Thyroid gland (tissue), 4 donors: ENCODE data around the gene REC8.

ENCODE experiments used
- POLR2A ChIP-seq, 2 donors: fragments of 450-650 bp; IDR thresholded peaks; one replicate each; pipeline ENCODE4 v1.6.1; 2017; ENCODE audit warnings: antibody characterized with exemption in 2 of 2, mild to moderate bottlenecking in 2 of 2, moderate library complexity in 1 of 2
- TF ChIP-seq, protein P1 (sequence below), 6 experiments: fragments of 200-600 bp in 3 of 6; fragments of 450-650 bp in 3 of 6; sonication (generic) in 3 of 6; IDR thresholded peaks; one replicate each; pipeline ENCODE4 v1.5.1; 2016 to 2019; ENCODE audit warnings: antibody characterized with exemption in 6 of 6, mild to moderate bottlenecking in 2 of 6, inconsistent platforms in 1 of 6, moderate library complexity in 1 of 6

DNA sequence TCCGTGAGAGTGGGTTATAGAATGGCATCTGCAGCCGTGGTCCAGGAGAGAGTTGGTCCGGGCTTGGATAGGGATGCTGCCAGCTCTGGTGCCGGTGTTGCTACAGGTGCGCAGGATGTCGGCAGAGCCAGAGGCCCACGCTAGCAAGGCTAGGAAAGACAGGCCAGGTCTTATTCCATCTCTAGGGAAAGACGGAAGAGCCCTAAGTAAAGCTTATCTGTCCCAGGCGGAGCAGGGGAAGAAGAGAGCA lies 36.4 kb upstream of the REC8 start:
- TF ChIP-seq, protein P1, sequence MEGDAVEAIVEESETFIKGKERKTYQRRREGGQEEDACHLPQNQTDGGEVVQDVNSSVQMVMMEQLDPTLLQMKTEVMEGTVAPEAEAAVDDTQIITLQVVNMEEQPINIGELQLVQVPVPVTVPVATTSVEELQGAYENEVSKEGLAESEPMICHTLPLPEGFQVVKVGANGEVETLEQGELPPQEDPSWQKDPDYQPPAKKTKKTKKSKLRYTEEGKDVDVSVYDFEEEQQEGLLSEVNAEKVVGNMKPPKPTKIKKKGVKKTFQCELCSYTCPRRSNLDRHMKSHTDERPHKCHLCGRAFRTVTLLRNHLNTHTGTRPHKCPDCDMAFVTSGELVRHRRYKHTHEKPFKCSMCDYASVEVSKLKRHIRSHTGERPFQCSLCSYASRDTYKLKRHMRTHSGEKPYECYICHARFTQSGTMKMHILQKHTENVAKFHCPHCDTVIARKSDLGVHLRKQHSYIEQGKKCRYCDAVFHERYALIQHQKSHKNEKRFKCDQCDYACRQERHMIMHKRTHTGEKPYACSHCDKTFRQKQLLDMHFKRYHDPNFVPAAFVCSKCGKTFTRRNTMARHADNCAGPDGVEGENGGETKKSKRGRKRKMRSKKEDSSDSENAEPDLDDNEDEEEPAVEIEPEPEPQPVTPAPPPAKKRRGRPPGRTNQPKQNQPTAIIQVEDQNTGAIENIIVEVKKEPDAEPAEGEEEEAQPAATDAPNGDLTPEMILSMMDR (IDR thresholded peaks at IDR 0.05): no peak
- no peak for TF ChIP-seq POLR2A (IDR thresholded peaks at IDR 0.05)
